GM12878 (cell line): Measurements from ENCODE around the gene LDLRAD4.

Experiments used
- ASH2L ChIP-seq: fragments of 300-600, 200-600 bp; sonication (generic); IDR thresholded peaks from 2 replicates; pipeline ENCODE4 v1.6.1; 2017; ENCODE audit warnings: low read depth, mild to moderate bottlenecking, borderline replicate concordance
- JUNB ChIP-seq: IDR thresholded peaks from 2 replicates; pipeline ENCODE4 v1.6.1; 2016; ENCODE audit warnings: antibody characterized with exemption, mild to moderate bottlenecking
- RCOR1 ChIP-seq: conservative IDR thresholded peaks from 2 replicates; pipeline ENCODE4 v1.6.1; 2012; ENCODE audit warnings: low read depth, low read length, improper control_type of control experiment
- TF ChIP-seq, protein P1 (sequence below): IDR thresholded peaks from 2 replicates; pipeline ENCODE4 v1.6.1; 2012; ENCODE audit warnings: improper control_type of control experiment, low read depth, low read length; ENCODE audit not compliant: insufficient replicate concordance

GRCh38 chr18:13493725-13494124 lies 275.2 kb downstream of the LDLRAD4 start:
- TF ChIP-seq RCOR1 (no peak), JUNB (no peak), ASH2L (no peak)
- TF ChIP-seq, protein P1, sequence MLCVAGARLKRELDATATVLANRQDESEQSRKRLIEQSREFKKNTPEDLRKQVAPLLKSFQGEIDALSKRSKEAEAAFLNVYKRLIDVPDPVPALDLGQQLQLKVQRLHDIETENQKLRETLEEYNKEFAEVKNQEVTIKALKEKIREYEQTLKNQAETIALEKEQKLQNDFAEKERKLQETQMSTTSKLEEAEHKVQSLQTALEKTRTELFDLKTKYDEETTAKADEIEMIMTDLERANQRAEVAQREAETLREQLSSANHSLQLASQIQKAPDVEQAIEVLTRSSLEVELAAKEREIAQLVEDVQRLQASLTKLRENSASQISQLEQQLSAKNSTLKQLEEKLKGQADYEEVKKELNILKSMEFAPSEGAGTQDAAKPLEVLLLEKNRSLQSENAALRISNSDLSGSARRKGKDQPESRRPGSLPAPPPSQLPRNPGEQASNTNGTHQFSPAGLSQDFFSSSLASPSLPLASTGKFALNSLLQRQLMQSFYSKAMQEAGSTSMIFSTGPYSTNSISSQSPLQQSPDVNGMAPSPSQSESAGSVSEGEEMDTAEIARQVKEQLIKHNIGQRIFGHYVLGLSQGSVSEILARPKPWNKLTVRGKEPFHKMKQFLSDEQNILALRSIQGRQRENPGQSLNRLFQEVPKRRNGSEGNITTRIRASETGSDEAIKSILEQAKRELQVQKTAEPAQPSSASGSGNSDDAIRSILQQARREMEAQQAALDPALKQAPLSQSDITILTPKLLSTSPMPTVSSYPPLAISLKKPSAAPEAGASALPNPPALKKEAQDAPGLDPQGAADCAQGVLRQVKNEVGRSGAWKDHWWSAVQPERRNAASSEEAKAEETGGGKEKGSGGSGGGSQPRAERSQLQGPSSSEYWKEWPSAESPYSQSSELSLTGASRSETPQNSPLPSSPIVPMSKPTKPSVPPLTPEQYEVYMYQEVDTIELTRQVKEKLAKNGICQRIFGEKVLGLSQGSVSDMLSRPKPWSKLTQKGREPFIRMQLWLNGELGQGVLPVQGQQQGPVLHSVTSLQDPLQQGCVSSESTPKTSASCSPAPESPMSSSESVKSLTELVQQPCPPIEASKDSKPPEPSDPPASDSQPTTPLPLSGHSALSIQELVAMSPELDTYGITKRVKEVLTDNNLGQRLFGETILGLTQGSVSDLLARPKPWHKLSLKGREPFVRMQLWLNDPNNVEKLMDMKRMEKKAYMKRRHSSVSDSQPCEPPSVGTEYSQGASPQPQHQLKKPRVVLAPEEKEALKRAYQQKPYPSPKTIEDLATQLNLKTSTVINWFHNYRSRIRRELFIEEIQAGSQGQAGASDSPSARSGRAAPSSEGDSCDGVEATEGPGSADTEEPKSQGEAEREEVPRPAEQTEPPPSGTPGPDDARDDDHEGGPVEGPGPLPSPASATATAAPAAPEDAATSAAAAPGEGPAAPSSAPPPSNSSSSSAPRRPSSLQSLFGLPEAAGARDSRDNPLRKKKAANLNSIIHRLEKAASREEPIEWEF = no peak
